ENCODE measurements around the gene MPV17L.
"Not testable (repeated sequence)": the region's sequence is repeated elsewhere in the genome, so short reads cannot be mapped to it uniquely, and the experiment has no call there.

DNA sequence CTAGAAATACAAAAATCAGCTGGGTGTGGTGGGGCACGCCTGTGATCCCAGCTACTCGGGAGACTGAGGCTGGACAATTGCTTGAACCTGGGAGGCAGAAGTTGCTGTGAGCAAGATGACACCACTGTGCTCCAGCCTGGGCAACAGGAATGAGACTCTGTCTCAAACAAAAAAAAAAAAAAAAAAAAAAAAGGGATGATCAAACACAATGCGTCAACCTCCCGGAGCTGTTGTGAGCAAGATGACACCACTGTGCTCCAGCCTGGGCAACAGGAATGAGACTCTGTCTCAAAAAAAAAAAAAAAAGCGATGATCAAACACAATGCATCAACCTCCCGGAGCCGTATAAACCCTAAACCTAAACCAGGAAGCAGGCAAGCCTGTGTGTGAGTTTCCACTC lies 38.1 kb upstream of the MPV17L start:
- TF ChIP-seq, protein P1, sequence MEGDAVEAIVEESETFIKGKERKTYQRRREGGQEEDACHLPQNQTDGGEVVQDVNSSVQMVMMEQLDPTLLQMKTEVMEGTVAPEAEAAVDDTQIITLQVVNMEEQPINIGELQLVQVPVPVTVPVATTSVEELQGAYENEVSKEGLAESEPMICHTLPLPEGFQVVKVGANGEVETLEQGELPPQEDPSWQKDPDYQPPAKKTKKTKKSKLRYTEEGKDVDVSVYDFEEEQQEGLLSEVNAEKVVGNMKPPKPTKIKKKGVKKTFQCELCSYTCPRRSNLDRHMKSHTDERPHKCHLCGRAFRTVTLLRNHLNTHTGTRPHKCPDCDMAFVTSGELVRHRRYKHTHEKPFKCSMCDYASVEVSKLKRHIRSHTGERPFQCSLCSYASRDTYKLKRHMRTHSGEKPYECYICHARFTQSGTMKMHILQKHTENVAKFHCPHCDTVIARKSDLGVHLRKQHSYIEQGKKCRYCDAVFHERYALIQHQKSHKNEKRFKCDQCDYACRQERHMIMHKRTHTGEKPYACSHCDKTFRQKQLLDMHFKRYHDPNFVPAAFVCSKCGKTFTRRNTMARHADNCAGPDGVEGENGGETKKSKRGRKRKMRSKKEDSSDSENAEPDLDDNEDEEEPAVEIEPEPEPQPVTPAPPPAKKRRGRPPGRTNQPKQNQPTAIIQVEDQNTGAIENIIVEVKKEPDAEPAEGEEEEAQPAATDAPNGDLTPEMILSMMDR (IDR thresholded peaks at IDR 0.05), result not testable (repeated sequence)
- not testable (repeated sequence) for TF ChIP-seq POLR2A (IDR thresholded peaks at IDR 0.05)

Data from body of pancreas (tissue), 4 donors.